Neutrophil (primary cell): ENCODE measurements around the gene GP1BB.

Experiments used
- H3K27ac ChIP-seq: fragments of 200-600 bp; sonication (generic); 2 replicates; pipeline ENCODE4 v1.5.1; 2016; ENCODE audit warnings: mild to moderate bottlenecking, moderate library complexity
- H3K27me3 ChIP-seq: fragments of 200-600 bp; sonication (generic); 2 replicates; pipeline ENCODE4 v1.6.0; 2016; ENCODE audit warnings: mild to moderate bottlenecking
- H3K36me3 ChIP-seq: fragments of 200-600 bp; sonication (generic); 2 replicates; pipeline ENCODE4 v1.5.1; 2017
- H3K4me1 ChIP-seq, 2 experiments: fragments of 200-600 bp in 1 of 2; sonication (generic) in 1 of 2; 1 replicate in 1 of 2; 2 replicates in 1 of 2; pipeline versions ENCODE4 v1.5.1 to v1.6.1; 2013 to 2016; ENCODE audit warnings: low read depth in 1 of 2, low read length in 1 of 2, mild to moderate bottlenecking in 1 of 2, moderate library complexity in 1 of 2; ENCODE audit not compliant: control insufficient read depth in 1 of 2, insufficient read depth in 1 of 2
- H3K4me3 ChIP-seq, 2 experiments: fragments of 200-600 bp in 1 of 2; sonication (generic) in 1 of 2; 1 replicate in 1 of 2; 2 replicates in 1 of 2; pipeline ENCODE4 v1.5.1; 2013 to 2016; ENCODE audit warnings: low read depth in 1 of 2, low read length in 1 of 2, mild to moderate bottlenecking in 1 of 2, moderate library complexity in 1 of 2
- H3K9me3 ChIP-seq: fragments of 200-600 bp; sonication (generic); 2 replicates; pipeline ENCODE4 v1.5.1; 2016
- TF ChIP-seq, protein P1 (sequence below): fragments of 200-600 bp; sonication (generic); IDR thresholded peaks from 2 replicates; pipeline ENCODE4 v1.5.1; 2016; ENCODE audit warnings: antibody characterized with exemption

Gene GP1BB

DNA sequence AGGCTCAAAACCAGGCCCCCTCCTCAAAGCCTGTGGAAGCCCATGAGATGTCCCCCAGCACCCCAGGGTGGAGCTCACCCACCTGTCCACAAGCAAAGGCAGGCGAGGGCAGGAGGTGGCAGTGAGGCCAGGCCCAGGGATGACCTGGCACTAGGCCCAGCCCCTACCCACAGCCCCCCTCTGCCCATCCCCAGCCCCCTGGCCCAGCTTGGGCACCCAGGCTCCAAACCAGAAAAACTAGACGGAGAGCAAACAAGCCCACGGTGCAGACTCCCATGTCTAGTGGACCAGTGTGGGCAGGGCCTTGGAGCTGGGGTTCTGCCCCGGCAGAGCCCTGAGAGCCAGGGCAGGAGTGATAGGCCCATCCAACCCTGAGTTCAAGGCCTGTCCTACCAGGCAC lies 20.3 kb downstream of the GP1BB start:
- no peaks in the 10 kb centered on the region for H3K9me3 ChIP-seq

DNA sequence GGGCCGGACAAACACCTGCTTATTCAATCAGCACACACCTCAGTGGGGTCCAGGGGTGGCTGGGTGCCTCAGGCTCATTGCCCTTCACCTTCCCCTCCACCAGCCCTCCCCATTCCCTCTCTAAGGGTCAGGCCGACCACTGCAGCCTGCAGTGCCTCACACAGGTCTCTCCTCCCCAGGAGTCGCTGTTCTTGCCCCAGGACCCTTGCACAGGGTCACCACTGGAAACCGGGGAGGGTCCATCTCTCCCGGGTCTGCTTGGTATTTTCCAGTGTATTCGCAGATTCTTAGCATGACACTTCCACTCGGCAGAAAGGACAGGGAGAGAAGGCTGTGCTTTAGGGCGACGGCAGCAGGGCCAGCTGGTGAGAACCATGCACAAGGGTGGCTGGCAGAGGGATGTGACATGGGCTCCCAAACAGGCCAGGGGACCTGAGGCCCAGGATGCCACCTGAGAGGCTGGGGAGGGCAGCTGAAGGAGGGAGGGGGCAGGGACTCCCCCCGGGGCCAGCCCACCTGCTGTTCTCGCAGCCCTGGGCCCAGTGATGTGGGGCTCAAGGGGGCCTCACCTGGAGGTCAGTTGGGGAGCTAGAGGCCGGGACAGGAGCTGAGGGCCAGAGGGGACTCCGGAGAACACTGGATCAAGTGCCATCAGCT lies 21.1 kb downstream of the GP1BB start:
- H3K27ac ChIP-seq = no peak overlapping the region
- H3K36me3 ChIP-seq = no peaks in the 10 kb centered on the region
- no peaks in the 10 kb centered on the region for H3K9me3 ChIP-seq
- TF ChIP-seq, protein P1, sequence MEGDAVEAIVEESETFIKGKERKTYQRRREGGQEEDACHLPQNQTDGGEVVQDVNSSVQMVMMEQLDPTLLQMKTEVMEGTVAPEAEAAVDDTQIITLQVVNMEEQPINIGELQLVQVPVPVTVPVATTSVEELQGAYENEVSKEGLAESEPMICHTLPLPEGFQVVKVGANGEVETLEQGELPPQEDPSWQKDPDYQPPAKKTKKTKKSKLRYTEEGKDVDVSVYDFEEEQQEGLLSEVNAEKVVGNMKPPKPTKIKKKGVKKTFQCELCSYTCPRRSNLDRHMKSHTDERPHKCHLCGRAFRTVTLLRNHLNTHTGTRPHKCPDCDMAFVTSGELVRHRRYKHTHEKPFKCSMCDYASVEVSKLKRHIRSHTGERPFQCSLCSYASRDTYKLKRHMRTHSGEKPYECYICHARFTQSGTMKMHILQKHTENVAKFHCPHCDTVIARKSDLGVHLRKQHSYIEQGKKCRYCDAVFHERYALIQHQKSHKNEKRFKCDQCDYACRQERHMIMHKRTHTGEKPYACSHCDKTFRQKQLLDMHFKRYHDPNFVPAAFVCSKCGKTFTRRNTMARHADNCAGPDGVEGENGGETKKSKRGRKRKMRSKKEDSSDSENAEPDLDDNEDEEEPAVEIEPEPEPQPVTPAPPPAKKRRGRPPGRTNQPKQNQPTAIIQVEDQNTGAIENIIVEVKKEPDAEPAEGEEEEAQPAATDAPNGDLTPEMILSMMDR = no peak
- peaks cover 19% of the 10 kb centered on the region for H3K27me3 ChIP-seq
- H3K4me3 ChIP-seq = no peak overlapping the region
- H3K4me1 ChIP-seq = no peaks in the 10 kb centered on the region

More for the DNA sequence above, 20.3 kb downstream of the GP1BB start:
- Histone ChIP-seq H3K27ac (no peak overlapping the region), H3K4me3 (no peak overlapping the region), H3K36me3 (no peaks in the 10 kb centered on the region), H3K27me3 (peaks cover 11% of the 10 kb centered on the region), H3K4me1 (no peaks in the 10 kb centered on the region)
- TF ChIP-seq, protein P1 = no peak

DNA sequence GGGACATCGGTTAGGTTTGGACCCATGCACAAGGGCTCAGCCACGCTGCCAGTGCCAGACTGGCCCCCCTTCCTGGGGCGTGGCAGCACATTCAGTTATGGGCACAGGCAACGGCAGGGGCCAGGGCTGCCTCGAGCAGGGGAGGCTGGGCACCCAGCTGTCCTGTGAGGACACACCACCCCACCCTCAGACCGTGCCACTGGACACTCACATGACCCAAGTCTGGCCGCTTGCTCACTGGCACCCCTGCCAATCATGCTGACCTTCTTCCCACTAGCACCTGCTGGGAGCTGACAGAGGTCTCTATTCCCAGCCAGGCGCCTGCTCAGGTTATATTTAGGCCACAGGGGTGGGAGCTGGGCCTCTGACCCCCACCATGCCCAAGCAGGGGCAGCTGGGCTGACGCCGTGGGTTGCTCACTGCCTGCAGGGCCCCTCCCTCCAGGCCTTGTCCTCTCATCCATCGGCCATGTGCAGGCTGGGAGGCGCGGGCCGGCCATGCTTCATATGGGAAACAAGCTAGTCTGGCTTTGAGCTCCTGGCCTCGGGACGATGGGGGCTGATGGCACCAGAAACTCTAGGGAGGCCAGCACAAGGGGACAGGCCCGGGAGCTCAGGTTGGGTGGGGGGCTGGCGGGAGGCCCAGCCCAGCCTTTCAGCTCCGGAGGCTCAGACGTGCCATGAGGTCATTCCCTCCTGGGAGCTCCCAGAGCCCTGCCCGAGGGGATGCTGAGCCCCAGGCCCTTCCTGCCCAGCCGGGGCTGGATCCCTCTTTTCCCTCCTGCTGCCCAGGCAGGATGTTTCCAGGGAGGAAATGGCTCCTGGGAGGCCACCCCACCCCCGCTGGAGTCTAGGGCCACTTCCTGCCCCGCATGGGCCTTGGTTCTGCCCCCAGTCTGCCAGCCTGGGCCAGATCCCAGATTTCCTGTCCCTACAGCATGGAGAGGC lies 22.1 kb downstream of the GP1BB start:
- H3K9me3 ChIP-seq = no peaks in the 10 kb centered on the region
- H3K4me3 ChIP-seq = no peak overlapping the region
- no peaks in the 10 kb centered on the region for H3K4me1 ChIP-seq
- H3K27ac ChIP-seq = no peak overlapping the region
- TF ChIP-seq, protein P1 = no peak
- no peaks in the 10 kb centered on the region for H3K36me3 ChIP-seq
- H3K27me3 ChIP-seq = peaks cover 27% of the 10 kb centered on the region

DNA sequence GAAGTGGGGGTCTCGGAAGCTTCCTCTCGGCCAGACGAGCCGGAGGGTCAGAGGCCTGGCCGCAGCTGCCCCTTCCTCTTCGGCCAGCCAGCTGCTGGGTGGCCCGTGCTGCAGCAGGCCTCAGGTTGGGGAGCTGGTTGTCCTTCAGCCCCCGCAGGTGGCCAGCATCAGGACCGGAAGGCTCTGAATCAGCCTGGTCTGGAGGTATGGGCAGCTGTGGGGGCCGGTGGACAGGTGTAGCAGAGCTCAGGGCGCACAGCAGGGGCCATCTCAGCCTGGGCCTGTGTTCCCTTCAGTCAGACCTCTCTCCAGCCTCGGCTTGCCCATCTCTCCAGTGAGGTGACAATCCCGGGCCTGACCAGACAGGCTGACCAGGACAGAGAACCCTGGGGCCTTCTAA lies 23.4 kb downstream of the GP1BB start:
- Histone ChIP-seq H3K4me1 (no peaks in the 10 kb centered on the region), H3K36me3 (no peaks in the 10 kb centered on the region), H3K4me3 (no peak overlapping the region), H3K27ac (no peak overlapping the region), H3K9me3 (no peaks in the 10 kb centered on the region), H3K27me3 (peaks cover 38% of the 10 kb centered on the region)
- TF ChIP-seq, protein P1 = no peak

DNA sequence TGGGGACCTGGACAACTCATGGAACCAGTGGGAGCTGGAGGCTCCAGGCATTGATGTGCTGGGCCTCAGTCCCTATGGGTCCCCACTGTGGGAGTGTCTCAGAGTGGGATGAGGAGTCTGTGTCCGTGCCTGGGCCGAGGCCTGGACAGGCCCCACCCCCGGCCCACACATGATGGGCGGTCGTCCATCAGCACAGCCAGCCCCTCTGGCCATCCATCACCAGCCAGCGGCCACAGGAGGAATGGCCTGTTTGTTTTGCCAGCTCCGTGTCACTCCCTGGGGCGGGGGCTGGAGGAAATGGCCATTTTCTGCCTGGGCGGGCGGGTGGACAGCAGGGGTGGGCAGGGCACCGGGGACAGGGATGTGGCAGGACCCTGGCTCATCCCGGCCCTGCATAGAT lies 24.2 kb downstream of the GP1BB start:
- H3K4me3 ChIP-seq = no peak overlapping the region
- peaks cover 47% of the 10 kb centered on the region for H3K27me3 ChIP-seq
- H3K36me3 ChIP-seq = no peaks in the 10 kb centered on the region
- H3K27ac ChIP-seq = no peak overlapping the region
- no peaks in the 10 kb centered on the region for H3K9me3 ChIP-seq
- TF ChIP-seq, protein P1 = no peak
- no peaks in the 10 kb centered on the region for H3K4me1 ChIP-seq
